H1 (cell line): ENCODE data around the gene HPS3. TPM values are rescaled to one million over a fixed set of nuclear protein-coding genes. Genes with fewer than 3 reads are reported as not detected.

Experiments
- CTCF ChIA-PET: fragments of 300-600 bp; sonication (Branson Sonifier 250); formaldehyde crosslinking; loops from one replicate; lab custom pipeline; 2021; ENCODE audit not compliant: partially characterized antibody; lab: Charles Lee
- POLR2A ChIA-PET: fragments of 300-600 bp; sonication (Branson Sonifier 250); formaldehyde crosslinking; loops from one replicate; lab custom pipeline; 2021; ENCODE audit warnings: inconsistent platforms; ENCODE audit not compliant: partially characterized antibody; lab: Charles Lee
- DNase-seq, 2 experiments: peaks; one replicate each; pipeline versions ENCODE4 v3.0.0 to v3.0.0-alpha.2; 2010 to 2022; ENCODE audit warnings: low spot score in 2 of 2, low read depth in 1 of 2, mixed read lengths in 1 of 2
- FAIRE-seq: peaks from 2 replicates; lab custom pipeline; 2011; peaks lifted over from hg19 to GRCh38; lab: Jason Lieb, UNC
- H2AFZ ChIP-seq: 2 replicates; pipeline ENCODE4 v1.8.1; 2012; ENCODE audit warnings: low read length, inconsistent platforms
- H2AK5ac ChIP-seq: 2 replicates; pipeline ENCODE4 v1.6.1; 2013; ENCODE audit warnings: low read depth, low read length
- H2BK120ac ChIP-seq: replicated peaks from 2 replicates; pipeline ENCODE3; 2013; ENCODE audit warnings: low read depth, low read length, inconsistent platforms
- H2BK12ac ChIP-seq: 2 replicates; pipeline ENCODE4 v1.6.1; 2013; ENCODE audit warnings: low read depth, low read length
- H2BK15ac ChIP-seq: 2 replicates; pipeline ENCODE4 v1.6.1; 2013; ENCODE audit warnings: low read length
- H2BK20ac ChIP-seq: 2 replicates; pipeline ENCODE4 v1.6.1; 2013; ENCODE audit warnings: low read length
- H2BK5ac ChIP-seq: 2 replicates; pipeline ENCODE4 v1.6.1; 2013; ENCODE audit warnings: low read depth, low read length
- H3K14ac ChIP-seq: 2 replicates; pipeline ENCODE4 v1.6.1; 2013; ENCODE audit warnings: inconsistent platforms; ENCODE audit not compliant: insufficient read length
- H3K18ac ChIP-seq: 2 replicates; pipeline ENCODE4 v1.6.1; 2013; ENCODE audit warnings: low read length; ENCODE audit errors: extremely low read depth
- H3K23ac ChIP-seq: 2 replicates; pipeline ENCODE4 v1.6.1; 2013; ENCODE audit warnings: inconsistent platforms; ENCODE audit not compliant: insufficient read length
- H3K23me2 ChIP-seq: 2 replicates; pipeline ENCODE4 v1.6.1; 2013; ENCODE audit warnings: low read depth, low read length
- H3K27ac ChIP-seq: 2 replicates; pipeline ENCODE4 v1.6.1; 2011; ENCODE audit warnings: low read depth, low read length, inconsistent platforms
- H3K27me3 ChIP-seq, 4 experiments: replicated peaks in 1 of 4; 1 replicate in 1 of 4; 2 replicates in 3 of 4; pipeline versions ENCODE4 v1.6.1 to v1.8.1; 2011 to 2013; ENCODE audit warnings: low read length in 3 of 4, mild to moderate bottlenecking in 3 of 4, inconsistent platforms in 2 of 4, mixed read lengths in 2 of 4, moderate library complexity in 1 of 4; ENCODE audit not compliant: control insufficient read depth in 3 of 4, insufficient read depth in 3 of 4; ENCODE audit errors: extremely low read depth in 1 of 4
- H3K36me3 ChIP-seq, 4 experiments: 2 replicates each; pipeline versions ENCODE4 v1.6.1 to v1.8.1; 2011 to 2013; ENCODE audit warnings: mild to moderate bottlenecking in 4 of 4, low read length in 3 of 4, moderate library complexity in 2 of 4, control low read depth in 1 of 4, inconsistent platforms in 1 of 4; ENCODE audit not compliant: insufficient read depth in 4 of 4, control insufficient read depth in 2 of 4
- H3K4ac ChIP-seq: replicated peaks from 2 replicates; pipeline ENCODE3; 2013; ENCODE audit warnings: low read length, low read depth, mixed read lengths, inconsistent platforms; ENCODE audit not compliant: insufficient read length
- H3K4me1 ChIP-seq, 4 experiments: replicated peaks in 1 of 4; 1 replicate in 1 of 4; 2 replicates in 3 of 4; pipeline versions ENCODE4 v1.6.1 to v1.8.1; 2011 to 2013; ENCODE audit warnings: low read length in 3 of 4, inconsistent platforms in 2 of 4, mixed read lengths in 1 of 4; ENCODE audit not compliant: insufficient read depth in 4 of 4, control insufficient read depth in 3 of 4
- H3K4me2 ChIP-seq, 2 experiments: 2 replicates each; pipeline versions ENCODE4 v1.6.1 to v1.8.1; 2011 to 2013; ENCODE audit warnings: low read depth in 2 of 2, low read length in 2 of 2, control low read depth in 1 of 2, inconsistent platforms in 1 of 2, mild to moderate bottlenecking in 1 of 2; ENCODE audit not compliant: insufficient read depth in 1 of 2
- H3K4me3 ChIP-seq, 4 experiments: fragments of 200-600, 300-600 bp in 1 of 4; sonication (generic), shearing (Covaris generic), sonication (Bioruptor Twin) in 1 of 4; 2 replicates each; pipeline versions ENCODE4 v1.5.1 to v1.8.1; 2011 to 2016; ENCODE audit warnings: low read length in 4 of 4, low read depth in 3 of 4, control low read depth in 2 of 4, inconsistent platforms in 2 of 4, mild to moderate bottlenecking in 2 of 4, mixed read lengths in 1 of 4, moderate library complexity in 1 of 4; ENCODE audit not compliant: insufficient read depth in 2 of 4; ENCODE audit errors: extremely low read depth in 1 of 4
- H3K56ac ChIP-seq: replicated peaks from 2 replicates; pipeline ENCODE3; 2013; ENCODE audit warnings: low read depth, mild to moderate bottlenecking, mixed read lengths, low read length, inconsistent platforms; ENCODE audit not compliant: insufficient read length
- H3K79me1 ChIP-seq: 2 replicates; pipeline ENCODE4 v1.6.1; 2013; ENCODE audit warnings: low read depth, low read length, control low read depth
- H3K79me2 ChIP-seq, 2 experiments: 2 replicates each; pipeline versions ENCODE4 v1.6.1 to v1.8.1; 2012 to 2013; ENCODE audit warnings: low read length in 2 of 2, mild to moderate bottlenecking in 2 of 2, inconsistent platforms in 1 of 2; ENCODE audit not compliant: insufficient read depth in 2 of 2, control insufficient read depth in 1 of 2
- H3K9ac ChIP-seq, 4 experiments: replicated peaks in 1 of 4; 1 replicate in 1 of 4; 2 replicates in 3 of 4; pipeline versions ENCODE4 v1.6.1 to v1.8.1; 2011 to 2013; ENCODE audit warnings: low read depth in 3 of 4, low read length in 3 of 4, control low read depth in 2 of 4, mild to moderate bottlenecking in 2 of 4, moderate library complexity in 2 of 4, inconsistent platforms in 1 of 4; ENCODE audit errors: extremely low read depth in 1 of 4
- H3K9me3 ChIP-seq, 2 experiments: 2 replicates each; pipeline versions ENCODE4 v1.6.1 to v1.8.1; 2012 to 2013; ENCODE audit warnings: mild to moderate bottlenecking in 2 of 2, moderate library complexity in 2 of 2, control low read depth in 1 of 2, inconsistent platforms in 1 of 2, low read depth in 1 of 2, low read length in 1 of 2, mixed read lengths in 1 of 2; ENCODE audit not compliant: insufficient read depth in 2 of 2
- H4K20me1 ChIP-seq, 2 experiments: replicated peaks in 1 of 2; 2 replicates each; pipeline versions ENCODE3 to v1.8.1; 2011 to 2013; ENCODE audit warnings: inconsistent platforms in 2 of 2, low read length in 2 of 2, mild to moderate bottlenecking in 1 of 2; ENCODE audit not compliant: insufficient read depth in 2 of 2, control insufficient read depth in 1 of 2
- H4K5ac ChIP-seq: 2 replicates; pipeline ENCODE4 v1.6.1; 2013; ENCODE audit warnings: low read length, low read depth, mixed read lengths, inconsistent platforms; ENCODE audit not compliant: insufficient read length
- H4K8ac ChIP-seq: 2 replicates; pipeline ENCODE4 v1.8.0; 2013; ENCODE audit warnings: mild to moderate bottlenecking, moderate library complexity, low read length, inconsistent platforms; ENCODE audit not compliant: insufficient read depth; ENCODE audit errors: extremely low read depth
- H4K91ac ChIP-seq: replicated peaks from 2 replicates; pipeline ENCODE3; 2013; ENCODE audit warnings: low read length, mixed read lengths, inconsistent platforms; ENCODE audit not compliant: insufficient read length
- ASH2L ChIP-seq: fragments of 200-600, 300-600 bp; sonication (generic); IDR thresholded peaks from one replicate; pipeline ENCODE4 v1.7.1; 2017; ENCODE audit warnings: low read length
- ATF3 ChIP-seq: IDR thresholded peaks from 2 replicates; pipeline ENCODE4 v1.6.1; 2011; ENCODE audit warnings: low read depth, mild to moderate bottlenecking, low read length; ENCODE audit not compliant: insufficient read depth
- CHD1 ChIP-seq: IDR thresholded peaks from 2 replicates; pipeline ENCODE4 v1.6.1; 2012; ENCODE audit warnings: low read depth, low read length, improper control_type of control experiment
- CTBP2 ChIP-seq: IDR thresholded peaks from 2 replicates; pipeline ENCODE4 v1.7.0; 2011; ENCODE audit warnings: borderline replicate concordance, mild to moderate bottlenecking, moderate library complexity, mixed read lengths, low read length; ENCODE audit not compliant: insufficient read depth, insufficient read length
- EZH2 ChIP-seq: fragments of 200-600 bp; sonication (generic); IDR thresholded peaks from 2 replicates; pipeline ENCODE4 v1.7.1; 2012; ENCODE audit warnings: low read depth, mild to moderate bottlenecking, moderate library complexity, low read length, inconsistent platforms; ENCODE audit not compliant: severe bottlenecking
- KDM5A ChIP-seq: fragments of 200-600 bp; IDR thresholded peaks from 2 replicates; pipeline ENCODE4 v1.7.1; 2012; ENCODE audit warnings: mild to moderate bottlenecking, low read length, inconsistent platforms, mixed read lengths
- NANOG ChIP-seq: IDR thresholded peaks from 2 replicates; pipeline ENCODE4 v1.6.1; 2011; ENCODE audit warnings: low read length, low read depth, mild to moderate bottlenecking, inconsistent platforms; ENCODE audit not compliant: insufficient read depth, poor library complexity, severe bottlenecking
- NRF1 ChIP-seq: IDR thresholded peaks from 2 replicates; pipeline ENCODE4 v1.6.1; 2011; ENCODE audit warnings: mild to moderate bottlenecking, low read depth, low read length, improper control_type of control experiment
- POLR2AphosphoS5 ChIP-seq: IDR thresholded peaks from 2 replicates; pipeline ENCODE4 v1.6.1; 2011; ENCODE audit warnings: low read depth, low read length
- RXRA ChIP-seq: IDR thresholded peaks from 2 replicates; pipeline ENCODE4 v1.6.1; 2011; ENCODE audit warnings: low read depth, mild to moderate bottlenecking, low read length, moderate library complexity; ENCODE audit not compliant: insufficient read depth
- SAP30 ChIP-seq: fragments of 300-600 bp; sonication (generic); IDR thresholded peaks from 2 replicates; pipeline ENCODE4 v1.7.1; 2012; ENCODE audit warnings: low read length, moderate library complexity, mild to moderate bottlenecking, inconsistent platforms; ENCODE audit not compliant: insufficient read depth, insufficient replicate concordance
- SP1 ChIP-seq: IDR thresholded peaks from 2 replicates; pipeline ENCODE4 v1.6.1; 2011; ENCODE audit warnings: low read depth, low read length
- SP2 ChIP-seq: IDR thresholded peaks from 2 replicates; pipeline ENCODE4 v1.6.1; 2012; ENCODE audit warnings: mild to moderate bottlenecking, low read length, inconsistent platforms
- SRF ChIP-seq: IDR thresholded peaks from 2 replicates; pipeline ENCODE4 v1.6.1; 2011; ENCODE audit warnings: mild to moderate bottlenecking, low read depth, low read length, moderate library complexity
- YY1 ChIP-seq: IDR thresholded peaks from 2 replicates; pipeline ENCODE4 v1.6.1; 2011; ENCODE audit warnings: low read depth, mild to moderate bottlenecking, low read length
- WGBS, 2 experiments: shearing (Covaris generic) in 1 of 2; methylation state at CpG; one replicate each; pipeline versions ENCODE4 v1.1.6 to v1.1.7; 2013 to 2015; ENCODE audit warnings: low lambda C conversion rate in 2 of 2, mixed read lengths in 2 of 2, inconsistent platforms in 1 of 2, low coverage in 1 of 2, missing lambda C conversion rate in 1 of 2; ENCODE audit not compliant: insufficient replicate concordance in 2 of 2, insufficient coverage in 1 of 2, insufficient read length in 1 of 2; ENCODE audit errors: extremely low coverage in 1 of 2, missing lambda C conversion rate in 1 of 2; 5-methylcytosine and 5-hydroxymethylcytosine counted together
- polyA plus RNA-seq, 7 experiments: library from polyadenylated mRNA; depleted of rRNA in 3 of 7; stranded (reverse) in 5 of 7; unstranded in 2 of 7; fragments of >200 nt in 5 of 7; fragments of 200-250 nt in 2 of 7; gene quantifications; 1 replicate in 5 of 7; 2 replicates in 1 of 7; 4 replicates in 1 of 7; pipeline versions ENCODE4 v1.2.1 to v1.2.3, GENCODE V29; 2011 to 2013; ENCODE audit warnings: missing spikeins in 2 of 7, mixed read lengths in 2 of 7
- total RNA-seq: library from RNA; stranded (reverse); fragmentation: NEBNext Ultra II Directional; extraction: Animal tissue kit (Norgen Biotek cat#: 25700); gene quantifications from 2 replicates; pipeline ENCODE4 v1.2.1, GENCODE V29; 2021

Gene HPS3
- total and polyA plus RNA-seq, 2 of the 8 experiments (the other 6 are each of a cell fraction or from before 2014, with no cell fraction given), result 23.7 to 48.7 TPM

- Histone ChIP-seq H3K27me3 (no peaks in the 10 kb centered on the region), H3K79me2 (no peaks in the 10 kb centered on the region), H2AK5ac (no peak overlapping the region), H3K23ac (no peak overlapping the region), H3K18ac (no peak overlapping the region), H3K4me2 (no peak overlapping the region), H3K4me1 (peaks cover 0 to 3% (median 0%) of the 10 kb centered on the region in 4 experiments; a peak in 1 of 7 replicates), H4K5ac (no peak overlapping the region), H3K56ac (no peak overlapping the region), H3K14ac (no peak overlapping the region), H3K36me3 (no peaks in the 10 kb centered on the region; a peak in 2 of 8 replicates), H3K9ac (no peak overlapping the region), H3K9me3 (no peaks in the 10 kb centered on the region), H3K79me1 (no peaks in the 10 kb centered on the region), H2BK120ac (peak overlapping the region; percentile 70), H4K8ac (no peak overlapping the region), H3K27ac (no peak overlapping the region), H3K23me2 (no peaks in the 10 kb centered on the region), H2BK5ac (no peak overlapping the region), H3K4me3 (no peak overlapping the region), H2BK15ac (no peak overlapping the region), H2BK20ac (no peak overlapping the region), H2BK12ac (no peak overlapping the region), H4K20me1 (no peaks in the 10 kb centered on the region), H2AFZ (no peak overlapping the region), H3K4ac (no peak overlapping the region), H4K91ac (no peak overlapping the region)
- POLR2A ChIA-PET, result no interaction called here
- CTCF ChIA-PET, result no interaction called here
- DNase-seq (no peak), FAIRE-seq (no peak)
- WGBS, 2 experiments, result 94% methylated on average over 1 of the region's 1 CpG; no CpG with 5 or more reads in 1 of the 2 experiments
- TF ChIP-seq SRF (no peak), ATF3 (no peak), CTBP2 (no peak), NANOG (no peak), RXRA (no peak), KDM5A (no peak), SP1 (no peak), EZH2 (no peak), CHD1 (no peak), YY1 (no peak), ASH2L (no peak), POLR2AphosphoS5 (no peak), SAP30 (no peak), SP2 (no peak), NRF1 (no peak)
These were observed 85.3 kb downstream of the HPS3 start for GRCh38 chr3:149214702-149215101.
